ENCODE data around the gene ZNF532. TPM values are rescaled to one million over a fixed set of nuclear protein-coding genes. Genes with fewer than 3 reads are reported as not detected.

ZNF532 gene
- total and polyA plus RNA-seq, 9 of the 15 experiments (the other 6 are each of a cell fraction or from before 2014, with no cell fraction given) = 0.42 TPM; not detected in 8

DNA sequence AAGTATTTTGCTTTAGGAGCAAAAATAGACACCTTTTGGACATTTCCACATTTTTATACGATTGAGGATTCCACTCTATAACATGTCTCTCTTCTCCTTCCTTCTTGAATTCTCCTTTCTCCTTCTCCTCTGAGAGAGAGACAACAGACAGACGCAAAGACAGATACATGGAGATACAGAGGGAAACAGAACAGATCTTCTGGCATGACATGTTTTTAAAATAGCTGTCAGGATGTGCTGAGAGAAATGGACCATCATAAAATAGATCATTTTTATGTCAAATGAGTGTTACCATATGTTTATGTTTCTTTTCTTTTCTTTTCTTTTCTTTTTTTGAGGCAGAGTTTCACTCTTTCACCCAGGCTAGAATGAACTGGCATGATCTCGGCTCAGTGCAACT, 44.4 kb upstream of the ZNF532 start:
- H2AFZ ChIP-seq (ENCODE audit: low read depth, low read length) = no peak overlapping the region
- H3K36me3 ChIP-seq (ENCODE audit: control insufficient read depth, insufficient read depth, low read length) = no peaks in the 10 kb centered on the region
- no peak for FAIRE-seq
- in situ Hi-C loops (cut with MboI) (no loop called here), intact Hi-C loops (cut with micrococcal nuclease) (no loop called here)
- no peaks in the 10 kb centered on the region for H3K4me1 ChIP-seq (replicated peaks in 1 of 2; ENCODE audit: control insufficient read depth in 2 of 2, insufficient read depth in 2 of 2, low read length in 2 of 2)
- no peak overlapping the region for H3K4me3 ChIP-seq
- ATAC-seq = no peak
- ChIA-PET POLR2A (interaction anchor here (0.8 kb wide), 1 partner anchor 15 kb away, joined by 4 read pairs; no protein-coding TSS in a partner anchor), CTCF (ENCODE audit: low intra/inter-chr PET ratio) (no interaction called here)
- H3K27me3 ChIP-seq (ENCODE audit: control insufficient read depth in 2 of 2, insufficient read depth in 2 of 2, low read length in 2 of 2) = no peaks in the 10 kb centered on the region; a peak in 1 of 5 replicates
- no peak overlapping the region for H3K4me2 ChIP-seq (ENCODE audit: insufficient read depth, low read length)
- BruUV-seq (replicated peaks) = no TSS peak
- DNase-seq (ENCODE audit: extremely low read depth in 1 of 4, low spot score in 3 of 4) = no peak
- no peaks in the 10 kb centered on the region for H4K20me1 ChIP-seq (replicated peaks; ENCODE audit: control insufficient read depth, insufficient read depth, low read length)
- no peak overlapping the region for H3K9ac ChIP-seq (ENCODE audit: insufficient read depth in 1 of 2, low read depth in 2 of 2, low read length in 2 of 2)
- H3K79me2 ChIP-seq (ENCODE audit: control insufficient read depth, insufficient read depth, low read length) = no peaks in the 10 kb centered on the region
- H3K9me1 ChIP-seq (ENCODE audit: control insufficient read depth, insufficient read depth, low read length) = no peaks in the 10 kb centered on the region
- no peaks in the 10 kb centered on the region for H3K9me3 ChIP-seq (replicated peaks; ENCODE audit: control insufficient read depth, insufficient read depth, low read depth, low read length)
- 0% methylated on average over 3 of the region's 3 CpGs for WGBS (ENCODE audit: insufficient coverage, low coverage, missing lambda C conversion rate)
- no peak overlapping the region for H3K27ac ChIP-seq (ENCODE audit: extremely low read depth, low read depth, low read length)
- TF ChIP-seq, protein P1, sequence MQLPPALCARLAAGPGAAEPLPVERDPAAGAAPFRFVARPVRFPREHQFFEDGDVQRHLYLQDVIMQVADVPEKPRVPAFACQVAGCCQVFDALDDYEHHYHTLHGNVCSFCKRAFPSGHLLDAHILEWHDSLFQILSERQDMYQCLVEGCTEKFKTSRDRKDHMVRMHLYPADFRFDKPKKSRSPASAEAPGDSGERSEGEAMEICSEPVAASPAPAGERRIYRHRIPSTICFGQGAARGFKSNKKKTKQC (CRISPR knock-in tag; IDR thresholded peaks at IDR 0.05) = no peak
- TF ChIP-seq ZNF311 (CRISPR knock-in tag; IDR thresholded peaks at IDR 0.05) (no peak), LCOR (CRISPR knock-in tag; IDR thresholded peaks at IDR 0.05) (no peak), ZBTB12 (CRISPR knock-in tag; IDR thresholded peaks at IDR 0.05) (no peak), CBFA2T3 (IDR thresholded peaks at IDR 0.05) (no peak), HNRNPLL (IDR thresholded peaks at IDR 0.05; ENCODE audit: low read depth, low read length, poor library complexity, severe bottlenecking) (no peak), ZC3H8 (IDR thresholded peaks at IDR 0.05) (no peak), PCBP2 (IDR thresholded peaks at IDR 0.05; ENCODE audit: low read depth, low read length, poor library complexity, severe bottlenecking) (no peak), ZFP1 (CRISPR knock-in tag; IDR thresholded peaks at IDR 0.05) (no peak)
- TF ChIP-seq, protein P2, sequence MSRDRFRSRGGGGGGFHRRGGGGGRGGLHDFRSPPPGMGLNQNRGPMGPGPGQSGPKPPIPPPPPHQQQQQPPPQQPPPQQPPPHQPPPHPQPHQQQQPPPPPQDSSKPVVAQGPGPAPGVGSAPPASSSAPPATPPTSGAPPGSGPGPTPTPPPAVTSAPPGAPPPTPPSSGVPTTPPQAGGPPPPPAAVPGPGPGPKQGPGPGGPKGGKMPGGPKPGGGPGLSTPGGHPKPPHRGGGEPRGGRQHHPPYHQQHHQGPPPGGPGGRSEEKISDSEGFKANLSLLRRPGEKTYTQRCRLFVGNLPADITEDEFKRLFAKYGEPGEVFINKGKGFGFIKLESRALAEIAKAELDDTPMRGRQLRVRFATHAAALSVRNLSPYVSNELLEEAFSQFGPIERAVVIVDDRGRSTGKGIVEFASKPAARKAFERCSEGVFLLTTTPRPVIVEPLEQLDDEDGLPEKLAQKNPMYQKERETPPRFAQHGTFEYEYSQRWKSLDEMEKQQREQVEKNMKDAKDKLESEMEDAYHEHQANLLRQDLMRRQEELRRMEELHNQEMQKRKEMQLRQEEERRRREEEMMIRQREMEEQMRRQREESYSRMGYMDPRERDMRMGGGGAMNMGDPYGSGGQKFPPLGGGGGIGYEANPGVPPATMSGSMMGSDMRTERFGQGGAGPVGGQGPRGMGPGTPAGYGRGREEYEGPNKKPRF (IDR thresholded peaks at IDR 0.05; ENCODE audit: low read depth, low read length) = no peak
